Stimulated activated CD8-positive, alpha-beta memory T cell treated with anti-CD3 and anti-CD28 coated beads, Interleukin-4, amount 100 ng/mL, for 48 hours (primary cell): ENCODE results near the gene PDE4B.
"Not testable (repeated sequence)": the region's sequence is repeated elsewhere in the genome, so short reads cannot be mapped to it uniquely, and the experiment has no call there.

Experiments used
- DNase-seq: peaks from one replicate; pipeline ENCODE4 v3.0.0-alpha.2; 2020

The PDE4B gene

GRCh38 chr1:66069976-66070876, 277.5 kb downstream of the PDE4B start:
- DNase-seq, result no peak

DNA sequence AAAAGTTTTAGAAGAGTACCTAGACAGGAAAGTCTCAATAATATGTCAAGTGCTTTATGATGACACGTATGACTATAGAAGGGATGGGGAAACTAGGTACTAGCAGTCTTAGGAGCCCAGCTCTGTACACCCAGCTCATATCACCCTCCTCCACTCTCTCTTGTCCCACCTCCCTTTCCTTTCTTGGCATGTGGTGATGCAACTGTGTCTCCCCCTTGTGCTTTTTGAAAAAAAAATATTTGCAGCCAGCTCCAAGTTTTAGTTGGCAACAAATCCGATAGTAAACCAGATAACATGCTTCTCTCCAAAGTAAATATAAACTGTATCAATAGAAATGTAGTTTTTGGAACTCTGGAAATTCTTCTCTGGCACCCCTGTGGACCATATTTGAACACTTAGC, 280.7 kb downstream of the PDE4B start:
- no peak for DNase-seq

GRCh38 chr1:66074147-66074546, 281.5 kb downstream of the PDE4B start:
- no peak for DNase-seq

DNA sequence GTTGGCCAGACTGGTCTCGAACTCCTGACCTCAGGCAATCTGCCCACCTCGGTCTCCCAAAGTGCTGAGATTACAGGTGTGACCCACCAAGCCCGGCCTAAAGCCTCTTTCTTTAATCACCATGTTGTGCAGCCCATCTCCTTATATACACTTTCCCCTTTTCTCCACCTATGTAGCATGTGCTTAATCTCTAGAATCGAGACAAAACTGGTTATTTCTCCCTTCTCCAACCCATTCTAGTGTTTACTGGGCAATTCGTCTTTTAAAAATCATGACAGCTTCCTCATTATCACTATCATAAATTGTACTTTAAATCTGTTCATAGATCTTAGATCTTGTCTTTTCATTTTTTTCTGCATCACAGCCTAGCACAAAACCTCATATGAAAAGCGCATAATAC, 285.7 kb downstream of the PDE4B start:
- no peak for DNase-seq

DNA sequence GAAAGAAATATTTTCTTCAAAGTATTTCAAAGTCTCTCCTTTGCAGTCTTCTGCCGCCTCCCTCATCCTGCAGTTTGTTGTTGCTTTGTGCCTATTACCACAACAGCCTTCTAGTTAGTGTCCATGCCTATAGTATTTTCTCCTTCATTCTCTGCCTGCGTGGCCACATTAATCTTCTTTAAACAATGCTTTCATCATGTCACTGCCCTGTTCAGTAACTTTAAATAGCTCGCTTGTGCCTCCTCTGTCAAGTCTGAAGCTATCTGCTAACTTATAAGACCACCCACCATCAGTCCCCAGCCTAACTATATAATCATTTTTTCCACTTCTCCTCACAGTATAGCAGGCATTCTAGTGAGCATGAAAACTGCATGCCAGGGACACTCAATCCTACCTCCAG, 290.3 kb downstream of the PDE4B start:
- no peak for DNase-seq

DNA sequence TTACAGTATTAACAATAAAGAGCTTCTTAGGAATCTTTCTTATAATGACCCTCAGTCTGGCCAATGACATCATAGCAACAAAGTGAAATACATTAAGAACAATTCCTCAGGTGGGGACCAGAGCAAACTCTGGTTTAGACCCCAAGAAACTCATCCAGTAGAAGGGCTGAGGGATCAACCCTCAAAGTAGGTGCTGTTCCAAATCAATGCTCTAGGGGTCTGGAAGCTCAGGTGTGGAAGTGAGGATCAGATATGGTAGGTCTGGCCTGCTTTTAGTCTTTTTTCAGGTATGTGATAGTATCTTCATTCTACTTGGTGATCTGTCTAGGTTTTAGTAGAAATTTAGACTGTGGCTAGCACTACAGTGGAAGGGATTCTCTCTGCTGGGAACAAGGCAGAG, 291.7 kb downstream of the PDE4B start:
- DNase-seq, result no peak

DNA sequence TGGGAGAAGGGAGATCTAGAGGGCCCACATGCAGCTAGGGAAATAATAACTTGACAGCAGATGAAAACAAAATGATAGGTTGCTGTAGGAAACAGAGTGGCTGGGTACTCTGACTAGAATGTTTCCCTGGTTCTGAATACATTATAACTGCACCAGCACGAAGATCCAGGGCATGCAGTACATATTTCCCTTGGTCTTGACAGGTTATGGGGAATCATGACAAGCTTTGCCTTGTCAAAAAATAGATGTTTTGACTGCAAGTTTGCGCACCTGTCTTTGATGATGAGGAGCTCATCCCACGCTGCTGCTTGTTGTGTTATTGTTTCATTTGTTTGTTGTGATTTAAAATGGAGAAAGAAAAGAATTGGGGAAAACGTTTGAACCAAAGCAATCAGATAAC, 292.9 kb downstream of the PDE4B start:
- DNase-seq, result no peak

DNA sequence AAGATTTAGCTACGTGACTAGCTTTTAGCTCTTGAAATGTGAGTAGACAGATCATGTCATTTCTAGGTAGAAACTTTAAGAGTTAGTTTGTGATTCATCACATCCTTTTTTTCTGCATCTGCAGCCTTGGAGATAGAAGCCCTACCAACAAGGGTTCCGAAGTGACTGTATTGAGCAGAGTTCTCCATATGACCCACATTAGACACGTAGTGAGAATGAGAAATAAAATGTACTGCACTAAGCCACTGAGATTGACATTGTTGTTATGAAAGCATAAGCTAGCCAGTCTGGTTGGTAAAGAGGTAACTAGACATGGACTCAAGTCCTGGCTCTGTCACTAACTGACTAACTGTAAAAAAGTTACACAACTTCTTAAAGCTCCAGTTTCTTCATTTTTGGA, 296.1 kb downstream of the PDE4B start:
- DNase-seq, result no peak

DNA sequence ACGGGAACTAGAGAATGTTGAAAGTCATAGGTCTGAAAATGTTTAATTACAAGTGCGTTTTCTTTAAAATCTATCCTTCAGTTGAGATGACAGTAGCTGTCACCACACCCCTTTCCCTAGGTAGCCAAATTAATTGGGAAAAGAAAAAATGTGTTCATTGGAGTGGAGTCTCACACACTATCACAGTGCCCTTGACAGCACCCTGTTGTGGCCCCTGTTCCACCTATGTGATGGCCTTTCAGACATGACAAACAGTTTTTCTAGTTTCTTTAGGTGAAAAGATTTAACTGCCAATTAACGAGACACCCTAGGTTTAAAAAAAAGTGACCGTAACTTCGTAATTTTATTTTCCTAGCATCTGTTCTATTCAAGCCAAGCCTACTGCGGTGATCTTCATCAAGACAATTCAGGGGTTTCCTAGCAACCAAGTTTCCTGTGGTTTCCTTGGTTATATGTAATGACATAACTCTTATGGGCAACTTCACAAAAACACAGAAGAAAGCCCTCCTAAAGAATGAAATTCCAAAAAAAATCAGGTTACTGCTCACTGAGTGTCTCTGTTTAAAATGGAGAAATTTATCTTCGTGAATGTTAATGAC, 298.3 kb downstream of the PDE4B start:
- DNase-seq, result no peak

GRCh38 chr1:66095190-66095589, 302.5 kb downstream of the PDE4B start:
- no peak for DNase-seq

GRCh38 chr1:66100959-66101358, 308.3 kb downstream of the PDE4B start:
- DNase-seq, result not testable (repeated sequence)

DNA sequence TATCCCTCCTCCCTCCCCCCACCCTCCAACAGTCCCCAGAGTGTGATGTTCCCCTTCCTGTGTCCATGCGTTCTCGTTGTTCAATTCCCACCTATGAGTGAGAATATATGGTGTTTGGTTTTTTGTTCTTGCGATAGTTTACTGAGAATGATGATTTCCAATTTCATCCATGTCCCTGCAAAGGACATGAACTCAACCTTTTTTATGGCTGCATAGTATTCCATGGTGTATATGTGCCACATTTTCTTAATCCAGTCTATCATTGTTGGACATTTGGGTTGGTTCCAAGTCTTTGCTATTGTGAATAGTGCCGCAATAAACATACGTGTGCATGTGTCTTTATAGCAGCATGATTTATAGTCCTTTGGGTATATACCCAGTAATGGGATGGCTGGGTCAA, 311.4 kb downstream of the PDE4B start:
- DNase-seq, result not testable (repeated sequence)

GRCh38 chr1:66108624-66109023, 315.9 kb downstream of the PDE4B start:
- DNase-seq, result no peak

DNA sequence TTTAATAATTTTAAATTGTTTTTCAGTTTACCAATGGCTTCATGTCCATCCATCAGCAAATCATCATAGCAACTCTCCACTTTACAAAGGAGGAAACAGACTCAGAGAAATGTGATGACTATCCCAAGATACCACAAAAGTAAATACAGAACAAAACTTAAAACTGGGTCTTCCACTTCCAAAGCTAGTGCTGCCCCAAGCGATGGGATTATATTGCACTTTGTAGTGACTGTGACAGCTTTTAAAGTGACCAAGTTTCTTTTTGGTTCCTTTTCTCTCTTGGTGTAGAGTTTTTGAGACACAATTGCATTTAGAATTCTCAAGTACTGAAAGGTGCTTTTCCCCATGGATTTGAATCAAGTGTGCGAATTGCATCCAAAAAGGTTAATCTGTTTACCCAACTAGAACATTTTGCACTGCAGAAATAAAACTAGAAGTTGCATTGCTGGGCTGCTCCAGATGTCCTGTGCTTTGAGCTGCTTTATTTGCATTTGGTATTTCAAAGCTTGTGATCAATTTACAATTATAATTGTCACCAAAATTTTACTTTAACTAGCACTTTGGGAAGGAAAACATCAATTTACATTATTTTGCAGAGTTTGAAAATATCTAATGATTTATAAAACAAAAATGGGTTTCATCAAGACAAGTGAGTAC, 320.2 kb downstream of the PDE4B start:
- DNase-seq, result no peak

- DNase-seq, result no peak
These were observed 326.5 kb downstream of the PDE4B start for GRCh38 chr1:66119148-66119547.

DNA sequence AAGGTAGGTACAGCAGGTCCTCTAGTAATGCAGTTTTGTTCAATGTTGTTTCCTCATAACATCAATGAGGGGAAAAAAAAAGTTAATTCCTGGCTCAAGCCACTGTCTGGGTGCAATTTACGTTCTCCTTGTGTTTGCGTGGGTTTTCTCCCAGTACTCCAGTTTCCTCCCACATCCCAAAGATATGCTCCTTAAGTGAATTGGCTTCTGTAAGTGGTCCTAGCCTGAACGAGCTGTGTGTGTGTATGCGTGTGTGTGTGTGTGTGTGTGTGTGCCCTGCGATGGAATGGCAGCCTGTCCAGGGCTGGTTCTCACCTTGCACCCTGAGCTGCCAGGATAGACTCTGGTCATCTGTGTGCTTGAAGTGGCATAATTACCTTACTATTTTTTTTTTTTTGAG, 332.0 kb downstream of the PDE4B start:
- no peak for DNase-seq

DNA sequence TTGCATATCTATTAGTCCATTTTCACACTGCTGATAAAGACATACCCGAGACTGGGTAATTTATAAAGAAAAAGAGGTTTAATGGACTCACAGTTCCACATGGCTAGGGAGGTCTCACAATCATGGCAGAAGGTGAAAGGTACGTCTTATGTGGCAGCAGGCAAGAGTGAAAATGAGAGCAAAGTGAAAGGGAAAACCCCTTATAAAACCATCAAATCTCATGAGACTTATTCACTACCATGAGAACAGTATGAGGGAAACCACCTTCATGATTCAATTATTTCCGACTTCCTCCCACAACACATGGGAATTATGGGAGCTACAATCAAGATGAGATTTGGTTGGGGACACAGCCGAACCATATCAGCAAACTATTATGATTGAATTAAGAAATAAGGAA, 335.9 kb downstream of the PDE4B start:
- DNase-seq, result not testable (repeated sequence)

DNA sequence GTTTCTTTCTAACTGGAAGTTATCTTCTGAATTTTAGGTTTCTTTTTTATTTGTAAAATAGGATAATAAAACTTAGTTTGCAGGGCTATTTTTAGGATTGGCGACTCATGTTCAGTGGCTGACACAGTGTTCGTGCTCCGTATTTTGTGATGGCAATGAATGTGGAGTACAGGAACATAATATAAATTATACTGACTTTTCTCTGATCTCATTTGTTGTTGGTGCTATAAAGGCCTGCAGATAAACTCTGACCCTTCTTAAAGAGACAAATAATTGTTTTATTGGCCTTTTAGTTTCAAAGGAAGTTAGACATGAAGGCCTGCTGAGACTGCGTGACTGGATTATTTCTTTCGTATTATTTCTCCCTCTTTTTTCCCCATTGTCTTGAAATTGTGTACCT, 339.6 kb downstream of the PDE4B start:
- no peak for DNase-seq

GRCh38 chr1:66134004-66134403, 341.3 kb downstream of the PDE4B start:
- DNase-seq, result no peak

DNA sequence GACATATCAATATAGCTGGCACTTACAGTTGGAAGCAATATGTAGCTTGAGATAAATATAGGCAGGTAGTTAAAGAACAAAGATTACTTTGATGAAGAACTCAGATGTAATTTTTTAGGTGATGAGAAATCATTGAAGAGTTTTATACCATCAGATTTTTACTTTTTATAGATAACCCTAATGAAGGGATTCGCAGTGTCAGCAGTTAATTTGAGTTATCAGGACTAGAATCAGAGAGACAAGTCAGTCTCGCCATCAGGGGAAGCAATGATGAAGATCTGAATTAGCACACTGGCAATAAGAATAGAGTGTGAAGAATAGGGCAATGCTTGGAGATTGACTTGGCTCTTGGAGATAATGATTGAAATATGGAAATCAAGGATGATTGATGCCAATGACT, 342.5 kb downstream of the PDE4B start:
- DNase-seq, result no peak

- DNase-seq, result not testable (repeated sequence)
These were observed 343.7 kb downstream of the PDE4B start for GRCh38 chr1:66136423-66136822.

- DNase-seq, result no peak
These were observed 344.5 kb downstream of the PDE4B start for GRCh38 chr1:66137235-66137634.

DNA sequence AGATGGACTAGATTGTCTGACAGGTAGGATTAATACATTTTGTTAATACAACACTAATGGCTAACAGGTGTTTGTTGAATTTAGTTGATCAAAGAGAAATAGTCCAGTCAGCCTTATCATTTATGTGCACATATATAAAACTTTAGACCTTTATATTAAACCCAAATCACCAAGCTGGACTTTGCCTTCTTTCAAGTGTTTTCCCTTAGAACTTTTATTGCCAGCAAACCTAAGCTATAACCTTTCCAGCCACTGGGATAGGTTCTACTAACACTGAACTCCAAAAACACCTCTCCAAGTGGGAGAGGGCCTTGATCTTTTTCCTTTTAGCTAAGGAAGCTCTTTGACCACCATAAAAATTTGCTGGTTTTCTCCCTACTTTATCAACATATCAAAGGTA, 345.9 kb downstream of the PDE4B start:
- no peak for DNase-seq

DNA sequence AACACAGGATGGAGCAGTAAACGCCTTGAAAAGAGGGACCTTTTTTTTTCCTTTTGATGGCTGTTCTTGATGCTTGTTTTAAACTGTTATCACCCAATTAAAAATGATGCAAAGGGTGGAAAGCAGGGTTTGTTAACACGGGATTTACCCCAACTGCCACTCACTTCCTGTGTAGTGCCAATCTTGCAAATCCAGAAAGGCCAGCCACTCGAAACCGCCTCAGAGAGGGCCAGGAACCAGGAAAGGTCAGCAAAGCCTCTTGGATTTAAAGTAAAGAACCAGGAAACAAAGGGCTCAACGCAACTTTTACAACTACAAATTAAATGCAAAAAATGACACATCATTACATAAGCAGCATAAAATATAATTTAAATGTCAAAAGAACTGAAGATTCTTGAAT, 347.4 kb downstream of the PDE4B start:
- no peak for DNase-seq
